Neuronal stem cell (in vitro differentiated cells): Measurements from ENCODE around the gene CCDC179.

Experiments
- DNase-seq: peaks from one replicate; pipeline ENCODE4 v3.0.0-alpha.2; 2013; ENCODE audit warnings: low spot score
- H2AFZ ChIP-seq: one replicate; pipeline ENCODE4 v1.6.1; 2013; ENCODE audit warnings: mild to moderate bottlenecking, low read length, inconsistent platforms
- H2AK5ac ChIP-seq: 2 replicates; pipeline ENCODE4 v1.6.1; 2013; ENCODE audit warnings: low read depth, mild to moderate bottlenecking, inconsistent platforms, low read length, moderate library complexity, mixed read lengths
- H2BK120ac ChIP-seq: 2 replicates; pipeline ENCODE4 v1.6.1; 2013; ENCODE audit warnings: low read depth, mild to moderate bottlenecking, inconsistent platforms, low read length, moderate library complexity, mixed read lengths
- H2BK12ac ChIP-seq: one replicate; pipeline ENCODE4 v1.6.1; 2013; ENCODE audit warnings: low read length, inconsistent platforms
- H2BK15ac ChIP-seq: 2 replicates; pipeline ENCODE4 v1.6.1; 2013; ENCODE audit warnings: mild to moderate bottlenecking, low read length, inconsistent platforms, mixed read lengths
- H2BK5ac ChIP-seq: one replicate; pipeline ENCODE4 v1.6.1; 2013; ENCODE audit warnings: inconsistent platforms, mild to moderate bottlenecking, low read length, moderate library complexity
- H3K14ac ChIP-seq: one replicate; pipeline ENCODE4 v1.6.1; 2013; ENCODE audit warnings: low read length, inconsistent platforms
- H3K18ac ChIP-seq: 2 replicates; pipeline ENCODE4 v1.6.1; 2013; ENCODE audit warnings: low read length, inconsistent platforms
- H3K23ac ChIP-seq: 2 replicates; pipeline ENCODE4 v1.6.1; 2013; ENCODE audit warnings: low read depth, mild to moderate bottlenecking, mixed read lengths, low read length, inconsistent platforms; ENCODE audit not compliant: poor library complexity
- H3K27ac ChIP-seq: replicated peaks from 3 replicates; pipeline ENCODE4 v1.5.1; 2013; ENCODE audit warnings: low read length, inconsistent platforms
- H3K27me3 ChIP-seq, 3 experiments: 2 replicates each; pipeline ENCODE4 v1.6.1; 2013; ENCODE audit warnings: low read length in 3 of 3, mild to moderate bottlenecking in 2 of 3, inconsistent platforms in 1 of 3, low read depth in 1 of 3, mixed read lengths in 1 of 3, moderate library complexity in 1 of 3; ENCODE audit not compliant: control insufficient read depth in 3 of 3, insufficient read depth in 3 of 3
- H3K36me3 ChIP-seq, 2 donors: replicated peaks in 1 of 2; 2 replicates each; pipeline ENCODE4 v1.6.1; 2013; ENCODE audit warnings: low read length in 2 of 2; ENCODE audit not compliant: control insufficient read depth in 2 of 2, insufficient read depth in 2 of 2
- H3K4ac ChIP-seq: 2 replicates; pipeline ENCODE4 v1.6.1; 2013; ENCODE audit warnings: inconsistent platforms, mild to moderate bottlenecking, low read length, moderate library complexity
- H3K4me1 ChIP-seq, 2 donors: 1 replicate in 1 of 2; 2 replicates in 1 of 2; pipeline ENCODE4 v1.6.1; 2013; ENCODE audit warnings: low read length in 2 of 2, low read depth in 1 of 2; ENCODE audit not compliant: control insufficient read depth in 2 of 2, insufficient read depth in 1 of 2
- H3K4me2 ChIP-seq: one replicate; pipeline ENCODE4 v1.6.1; 2013; ENCODE audit warnings: mild to moderate bottlenecking, low read length, inconsistent platforms; ENCODE audit not compliant: insufficient read depth, poor library complexity, severe bottlenecking
- H3K4me3 ChIP-seq, 2 donors: 2 replicates each; pipeline ENCODE4 v1.5.1; 2013; ENCODE audit warnings: low read length in 2 of 2, mild to moderate bottlenecking in 2 of 2, inconsistent platforms in 1 of 2, moderate library complexity in 1 of 2
- H3K79me1 ChIP-seq: one replicate; pipeline ENCODE4 v1.6.1; 2013; ENCODE audit warnings: low read depth, mild to moderate bottlenecking, inconsistent platforms, low read length, moderate library complexity
- H3K9ac ChIP-seq: one replicate; pipeline ENCODE4 v1.6.1; 2013; ENCODE audit warnings: mild to moderate bottlenecking, low read depth, low read length, inconsistent platforms; ENCODE audit not compliant: poor library complexity
- H3K9me3 ChIP-seq, 2 donors: replicated peaks in 1 of 2; 2 replicates each; pipeline versions ENCODE3 to v1.6.1; 2013; ENCODE audit warnings: low read length in 2 of 2, mild to moderate bottlenecking in 2 of 2, inconsistent platforms in 1 of 2, low read depth in 1 of 2, mixed read lengths in 1 of 2, moderate library complexity in 1 of 2; ENCODE audit not compliant: control insufficient read depth in 2 of 2, insufficient read depth in 1 of 2
- H4K8ac ChIP-seq: one replicate; pipeline ENCODE4 v1.6.1; 2013; ENCODE audit warnings: low read depth, mild to moderate bottlenecking, inconsistent platforms, low read length, moderate library complexity
- H4K91ac ChIP-seq: one replicate; pipeline ENCODE4 v1.6.1; 2013; ENCODE audit warnings: low read length, low read depth, mild to moderate bottlenecking, inconsistent platforms; ENCODE audit not compliant: poor library complexity
- WGBS, 2 donors: extraction: QIAGEN DNeasy Blood & Tissue Kit; methylation state at CpG; one replicate each; pipeline ENCODE4 v1.1.7; 2013; ENCODE audit warnings: missing lambda C conversion rate in 2 of 2, mixed read lengths in 1 of 2; ENCODE audit not compliant: insufficient read length in 2 of 2, insufficient replicate concordance in 1 of 2; ENCODE audit errors: extremely low coverage in 2 of 2; 5-methylcytosine and 5-hydroxymethylcytosine counted together

Gene CCDC179

GRCh38 chr11:22859756-22860155 lies 518 bp downstream of the CCDC179 start:
- Histone ChIP-seq H3K9ac (no peak overlapping the region), H2AFZ (no peak overlapping the region), H2BK12ac (no peak overlapping the region), H3K27me3 (no peaks in the 10 kb centered on the region), H2BK5ac (no peak overlapping the region), H3K18ac (no peak overlapping the region), H3K4me2 (no peak overlapping the region), H3K4me1 (no peaks in the 10 kb centered on the region), H3K23ac (no peak overlapping the region), H3K4me3 (no peak overlapping the region), H2AK5ac (no peak overlapping the region), H3K79me1 (no peaks in the 10 kb centered on the region), H3K14ac (no peak overlapping the region), H2BK15ac (no peak overlapping the region), H4K8ac (no peak overlapping the region), H4K91ac (no peak overlapping the region), H3K9me3 (no peaks in the 10 kb centered on the region), H3K27ac (no peak overlapping the region), H2BK120ac (no peak overlapping the region), H3K36me3 (no peaks in the 10 kb centered on the region), H3K4ac (no peak overlapping the region)
- no CpG with 5 or more reads among the region's 6 CpGs for WGBS, 2 donors
- DNase-seq, result no peak

GRCh38 chr11:22851477-22851876 lies 8.8 kb downstream of the CCDC179 start:
- Histone ChIP-seq H3K4ac (no peak overlapping the region), H2BK12ac (no peak overlapping the region), H3K27ac (no peak overlapping the region), H4K8ac (no peak overlapping the region), H3K79me1 (no peaks in the 10 kb centered on the region), H2AFZ (no peak overlapping the region), H3K9ac (no peak overlapping the region), H3K9me3 (no peaks in the 10 kb centered on the region), H2BK5ac (no peak overlapping the region), H3K4me3 (no peak overlapping the region), H3K18ac (no peak overlapping the region), H2BK120ac (no peak overlapping the region), H3K14ac (no peak overlapping the region), H3K36me3 (no peaks in the 10 kb centered on the region), H2AK5ac (no peak overlapping the region), H3K4me1 (peaks cover 0 to 2% of the 10 kb centered on the region in 2 donors), H4K91ac (no peak overlapping the region), H3K23ac (no peak overlapping the region), H3K27me3 (no peaks in the 10 kb centered on the region), H3K4me2 (no peak overlapping the region), H2BK15ac (no peak overlapping the region)
- no peak for DNase-seq

GRCh38 chr11:22846726-22847125 lies 13.5 kb downstream of the CCDC179 start:
- no peak overlapping the region for H2BK12ac ChIP-seq
- H3K79me1 ChIP-seq, result no peaks in the 10 kb centered on the region
- H3K9ac ChIP-seq, result no peak overlapping the region
- H3K27ac ChIP-seq, result no peak overlapping the region
- DNase-seq, result no peak
- no peak overlapping the region for H3K14ac ChIP-seq
- no peak overlapping the region for H3K4ac ChIP-seq
- H3K4me3 ChIP-seq, result no peak overlapping the region
- WGBS, 2 donors, result no CpG with 5 or more reads among the region's 1 CpG
- H3K18ac ChIP-seq, result no peak overlapping the region
- no peak overlapping the region for H2BK5ac ChIP-seq
- H3K4me2 ChIP-seq, result no peak overlapping the region
- no peaks in the 10 kb centered on the region for H3K27me3 ChIP-seq
- no peaks in the 10 kb centered on the region for H3K9me3 ChIP-seq
- H4K8ac ChIP-seq, result no peak overlapping the region
- no peaks in the 10 kb centered on the region for H3K36me3 ChIP-seq
- H3K4me1 ChIP-seq, result peaks cover 0 to 2% of the 10 kb centered on the region in 2 donors
- no peak overlapping the region for H3K23ac ChIP-seq
- no peak overlapping the region for H2AFZ ChIP-seq
- H2BK15ac ChIP-seq, result no peak overlapping the region
- H2AK5ac ChIP-seq, result no peak overlapping the region
- H4K91ac ChIP-seq, result no peak overlapping the region
- H2BK120ac ChIP-seq, result no peak overlapping the region

GRCh38 chr11:22832315-22833015 lies 27.8 kb downstream of the CCDC179 start:
- DNase-seq, result no peak
- Histone ChIP-seq H3K23ac (no peak overlapping the region), H3K4me1 (peaks cover 2 to 11% of the 10 kb centered on the region in 2 donors)

More at GRCh38 chr11:22832315-22833015, 27.8 kb downstream of the CCDC179 start:
- no peak overlapping the region for H4K8ac ChIP-seq
- no peaks in the 10 kb centered on the region for H3K27me3 ChIP-seq
- H3K36me3 ChIP-seq, result no peaks in the 10 kb centered on the region
- H3K4me3 ChIP-seq, result no peak overlapping the region
- no peak overlapping the region for H3K14ac ChIP-seq
- H4K91ac ChIP-seq, result no peak overlapping the region
- no CpG with 5 or more reads among the region's 3 CpGs for WGBS, 2 donors
- no peaks in the 10 kb centered on the region for H3K79me1 ChIP-seq
- H2BK5ac ChIP-seq, result no peak overlapping the region
- H3K18ac ChIP-seq, result no peak overlapping the region
- no peak overlapping the region for H3K4ac ChIP-seq
- no peak overlapping the region for H3K27ac ChIP-seq
- no peak overlapping the region for H2BK12ac ChIP-seq
- no peak overlapping the region for H2AK5ac ChIP-seq
- H2BK120ac ChIP-seq, result no peak overlapping the region
- H3K9ac ChIP-seq, result no peak overlapping the region
- no peak overlapping the region for H2AFZ ChIP-seq
- no peak overlapping the region for H3K4me2 ChIP-seq
- H3K9me3 ChIP-seq, result no peaks in the 10 kb centered on the region
- no peak overlapping the region for H2BK15ac ChIP-seq
